Activated naive CD4-positive, alpha-beta T cell treated with anti-CD3 and anti-CD28 coated beads, Interleukin-2, amount 50 U/mL, for 72 hours (primary cell): ENCODE measurements around the gene MAP7D2. TPM values are rescaled to one million over a fixed set of nuclear protein-coding genes. Genes with fewer than 3 reads are reported as not detected.
"Not testable (repeated sequence)": the region's sequence is repeated elsewhere in the genome, so short reads cannot be mapped to it uniquely, and the experiment has no call there.

ENCODE experiments used
- ATAC-seq, 2 donors: fragments of 150-1000 bp; cut with Tn5 transposase; 2 replicates each; pipeline ENCODE4 v1.10.0; 2021; ENCODE audit warnings: mild to moderate bottlenecking in 2 of 2, moderate library complexity in 2 of 2
- DNase-seq, 2 donors: peaks; one replicate each; pipeline ENCODE4 v3.0.0; 2021 to 2022; ENCODE audit warnings: low spot score in 2 of 2
- H3K27ac Mint-ChIP-seq, 2 donors: one replicate each; pipeline ENCODE4 v1.8.0; 2022; ENCODE audit warnings: mild to moderate bottlenecking in 2 of 2, mixed read lengths in 2 of 2
- H3K36me3 Mint-ChIP-seq, 2 donors: one replicate each; pipeline ENCODE4 v1.8.0; 2022; ENCODE audit warnings: mixed read lengths in 2 of 2
- H3K9me3 Mint-ChIP-seq, 2 donors: one replicate each; pipeline ENCODE4 v1.8.0; 2022; ENCODE audit warnings: mixed read lengths in 2 of 2
- total RNA-seq, 2 donors: library from RNA; stranded (reverse); gene quantifications; one replicate each; pipeline ENCODE4 v1.2.3, GENCODE V29; 2022

Gene MAP7D2
- total RNA-seq, 2 donors from 2014 or later = 0.18 to 0.25 TPM

DNA sequence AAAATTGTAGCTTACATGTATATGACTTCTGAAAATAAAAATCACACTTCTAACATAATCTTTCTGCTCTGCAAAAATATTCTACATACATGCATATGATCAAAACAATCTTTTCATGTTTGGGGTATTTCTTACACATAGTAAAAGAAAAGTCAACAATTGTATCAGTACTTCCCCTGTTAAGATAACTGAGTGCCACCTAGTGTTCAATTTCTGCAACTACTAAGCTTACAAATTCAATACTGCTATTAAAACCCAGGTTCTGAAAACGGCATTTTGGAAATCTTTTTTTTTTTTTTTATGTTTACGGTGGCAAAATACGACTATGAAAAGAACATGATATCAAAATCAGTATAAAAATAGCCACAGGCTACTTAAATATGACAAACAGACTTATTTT is 10.7 kb upstream of the MAP7D2 start:
- H3K9me3 Mint-ChIP-seq, H3K36me3 Mint-ChIP-seq, DNase-seq, H3K27ac Mint-ChIP-seq: not testable (repeated sequence)
- peak in 1 of 2 donors; percentile 55 for ATAC-seq

DNA sequence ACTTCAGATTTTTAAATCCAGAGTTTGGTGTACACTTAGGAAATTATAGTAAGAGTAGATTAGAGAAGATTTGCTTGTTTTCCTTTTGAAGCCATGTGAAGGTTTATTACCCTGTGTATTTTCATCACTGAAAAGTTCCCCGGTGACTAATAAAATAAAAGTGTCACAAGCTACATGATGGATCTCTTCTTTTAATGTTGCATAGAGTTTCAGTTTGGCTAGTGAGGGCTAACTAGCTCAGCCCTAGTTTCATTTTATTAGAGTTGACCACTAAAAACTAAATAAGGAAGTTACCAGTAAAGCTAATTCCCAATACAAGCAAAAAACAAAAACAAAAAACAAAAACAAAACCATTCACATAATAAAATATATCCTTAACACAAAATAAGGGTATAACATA is 10.1 kb upstream of the MAP7D2 start:
- not testable (repeated sequence) for H3K36me3 Mint-ChIP-seq, H3K9me3 Mint-ChIP-seq, H3K27ac Mint-ChIP-seq, ATAC-seq, DNase-seq

DNA sequence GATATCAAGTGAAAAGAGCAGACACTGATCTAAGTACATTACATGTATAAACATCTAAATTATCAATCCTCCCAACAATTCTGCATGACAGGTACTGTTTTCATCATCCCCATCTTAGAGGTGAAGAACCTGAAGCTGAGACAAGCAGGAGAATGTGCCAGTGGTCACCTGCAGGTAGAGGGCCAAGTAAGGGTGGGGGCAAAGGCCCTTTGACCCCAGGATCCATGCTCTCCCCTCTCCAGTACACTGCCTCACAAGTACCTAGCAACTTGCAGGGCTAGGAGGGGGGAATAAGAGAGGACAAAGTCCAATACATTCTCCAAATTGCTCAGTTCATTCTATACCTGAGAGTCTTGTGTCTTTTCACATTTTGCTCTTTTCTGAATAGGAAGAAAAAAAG is 8.3 kb upstream of the MAP7D2 start:
- ATAC-seq = no peak
- no peak for DNase-seq
- Mint-ChIP-seq H3K27ac (no peak overlapping the region), H3K36me3 (no peaks in the 10 kb centered on the region), H3K9me3 (no peaks in the 10 kb centered on the region)

DNA sequence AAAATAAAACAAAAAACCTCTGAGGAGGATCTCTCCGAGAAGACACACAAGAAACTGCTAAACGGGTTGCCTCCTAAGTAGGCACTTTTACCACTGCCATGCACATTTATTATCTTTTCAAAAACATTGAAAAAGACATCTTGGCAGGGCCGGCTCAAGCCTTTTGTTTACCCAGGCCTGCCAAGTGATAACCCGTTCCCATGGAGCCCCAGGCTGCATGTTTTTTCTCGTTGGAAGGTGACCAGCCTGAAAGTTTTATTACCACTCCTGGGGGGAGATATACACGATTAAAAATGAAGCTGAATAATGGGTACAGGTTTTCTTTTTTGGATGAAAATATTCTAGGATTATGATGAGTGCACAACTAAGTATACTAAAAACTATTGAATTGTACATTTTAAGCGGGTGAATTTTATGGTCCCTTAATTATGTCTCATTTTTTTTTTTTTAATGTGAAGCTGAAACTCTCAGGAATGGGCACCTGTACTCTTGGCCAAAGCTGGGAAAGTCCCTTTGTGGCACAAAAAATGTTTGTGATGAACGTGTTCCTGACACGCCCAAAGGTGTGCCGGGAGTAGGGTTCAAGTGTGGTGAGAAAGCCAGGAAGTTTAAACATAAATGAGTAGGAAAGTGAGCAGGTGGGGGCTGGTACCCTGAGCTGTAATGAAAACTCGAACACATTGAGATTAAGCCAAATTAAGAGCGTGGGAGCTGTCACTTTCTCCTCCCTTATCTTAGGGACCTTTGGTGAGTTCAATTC is 1.5 kb upstream of the MAP7D2 start:
- Mint-ChIP-seq H3K36me3 (peaks cover 0 to 4% of the 10 kb centered on the region in 2 donors), H3K9me3 (no peaks in the 10 kb centered on the region), H3K27ac (no peak overlapping the region)
- DNase-seq (no peak), ATAC-seq (no peak)

DNA sequence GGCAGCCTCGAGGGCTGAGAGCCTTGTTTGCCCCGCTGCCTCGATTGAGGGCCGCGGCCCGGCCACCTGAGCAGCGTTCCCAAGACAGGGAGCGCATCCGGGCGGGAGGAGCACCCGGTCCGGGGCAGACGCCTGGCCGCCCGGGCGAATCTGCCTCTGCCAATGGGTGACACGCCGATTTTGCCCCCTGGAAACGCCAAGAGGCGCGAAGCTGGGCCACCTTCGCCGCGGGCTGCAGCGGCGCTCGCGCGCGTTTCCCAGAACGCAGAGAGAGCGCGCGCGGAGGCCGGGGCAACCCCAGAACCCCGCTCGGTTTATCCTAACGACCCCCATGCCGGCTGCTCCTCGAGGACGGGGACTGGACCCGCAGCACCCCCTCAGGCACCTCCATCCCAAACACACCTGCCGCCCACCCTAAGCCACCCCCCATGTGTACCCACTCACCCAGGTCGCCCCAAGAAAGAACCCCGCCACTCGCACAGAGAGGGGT is 575 bp downstream of the MAP7D2 start:
- no peaks in the 10 kb centered on the region for H3K9me3 Mint-ChIP-seq
- DNase-seq = no peak
- ATAC-seq = peak in 1 of 2 donors; percentile 39
- peaks cover 0 to 4% of the 10 kb centered on the region in 2 donors for H3K36me3 Mint-ChIP-seq
- H3K27ac Mint-ChIP-seq = no peak overlapping the region

DNA sequence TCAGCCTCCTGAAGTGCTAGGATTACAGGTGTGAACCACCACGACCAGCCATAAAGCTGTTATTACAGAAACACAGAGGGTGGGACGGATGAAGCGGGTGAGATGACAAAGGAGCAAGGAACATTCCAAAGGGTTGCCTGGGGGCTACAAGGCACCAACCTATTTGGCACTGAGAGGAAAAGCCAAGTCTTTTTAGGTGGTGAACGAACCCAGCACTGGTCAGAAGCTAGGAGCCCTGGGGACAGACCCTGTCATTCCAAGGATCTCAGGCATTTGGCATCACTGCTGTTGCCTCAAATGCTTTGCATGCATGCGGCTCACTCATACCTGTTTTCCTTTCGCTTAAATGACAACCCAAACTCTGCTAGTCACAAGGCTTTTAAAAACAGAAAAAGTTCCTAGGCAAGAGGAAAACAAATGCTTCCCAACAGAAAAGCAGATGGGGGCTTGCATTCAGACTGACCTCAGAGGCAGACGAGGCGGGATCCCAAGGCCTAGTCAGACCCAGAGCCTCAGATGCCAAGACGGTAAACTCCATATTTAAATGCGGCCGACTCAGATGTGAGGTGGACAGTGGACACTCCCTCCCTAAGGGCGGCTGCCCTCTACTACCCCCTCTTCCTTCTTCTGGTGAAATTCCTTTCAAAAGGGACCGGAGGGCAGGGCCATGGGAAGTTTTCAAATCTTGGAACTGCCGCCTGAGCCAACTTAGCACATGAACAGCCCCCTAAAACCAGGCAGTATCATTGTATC is 4.5 kb downstream of the MAP7D2 start:
- no peak for ATAC-seq
- Mint-ChIP-seq H3K9me3 (no peaks in the 10 kb centered on the region), H3K36me3 (peaks cover 0 to under 1% of the 10 kb centered on the region in 2 donors), H3K27ac (no peak overlapping the region)
- no peak for DNase-seq

DNA sequence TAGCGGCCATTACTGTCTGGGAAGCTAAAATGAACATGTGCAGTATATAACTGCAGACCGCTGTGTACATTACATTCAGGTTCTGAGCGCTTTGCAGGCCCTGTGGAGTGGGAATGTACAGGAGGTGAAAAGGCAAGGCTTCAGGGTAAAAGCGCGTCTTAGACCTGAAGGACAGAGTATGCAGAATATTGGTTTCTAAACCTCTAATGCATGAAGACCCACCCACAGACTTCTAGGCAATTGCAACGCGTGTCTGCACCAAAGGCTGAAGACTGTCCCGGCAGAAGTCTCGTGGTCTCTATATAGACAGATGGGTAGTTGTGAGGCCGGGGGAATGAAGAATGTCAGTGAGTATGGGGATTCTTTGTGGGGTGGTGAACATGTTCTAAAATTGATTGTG is 5.4 kb downstream of the MAP7D2 start:
- DNase-seq = no peak
- ATAC-seq = no peak
- Mint-ChIP-seq H3K27ac (no peak overlapping the region), H3K36me3 (no peaks in the 10 kb centered on the region), H3K9me3 (no peaks in the 10 kb centered on the region)

DNA sequence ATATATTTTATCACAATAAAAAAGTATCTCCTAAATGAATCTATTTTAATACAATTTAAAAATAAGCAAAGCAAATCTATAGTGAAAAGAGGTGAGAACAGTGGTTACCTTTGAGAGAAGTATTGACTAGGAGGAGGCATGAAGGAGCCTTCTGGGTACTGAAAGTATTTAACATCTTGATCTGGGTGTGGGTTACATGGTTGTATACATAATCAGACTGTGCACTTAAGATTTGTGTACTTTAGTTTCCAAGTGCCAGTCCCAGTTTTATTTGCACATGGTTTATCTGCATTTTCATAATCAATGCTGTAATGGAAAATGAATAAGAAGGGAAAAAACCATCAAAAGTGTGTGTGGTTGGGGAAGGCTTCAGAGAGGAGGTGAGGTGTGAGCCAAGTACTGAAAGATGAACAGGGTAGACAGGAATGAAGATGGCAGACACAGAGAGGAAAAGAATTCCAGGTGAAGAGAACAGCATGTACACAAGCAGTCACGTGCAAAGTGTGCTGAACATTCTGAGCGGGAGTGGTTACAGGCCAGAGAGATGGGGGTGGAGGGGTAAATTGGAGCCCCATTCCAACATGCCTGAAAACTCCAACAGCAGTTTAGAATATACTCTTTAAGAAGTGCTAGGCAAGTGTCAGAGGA is 14.6 kb downstream of the MAP7D2 start:
- Mint-ChIP-seq H3K27ac (no peak overlapping the region), H3K36me3 (no peaks in the 10 kb centered on the region), H3K9me3 (peaks cover 0 to 7% of the 10 kb centered on the region in 2 donors)
- ATAC-seq (peak in 1 of 2 donors; percentile 58), DNase-seq (no peak)

DNA sequence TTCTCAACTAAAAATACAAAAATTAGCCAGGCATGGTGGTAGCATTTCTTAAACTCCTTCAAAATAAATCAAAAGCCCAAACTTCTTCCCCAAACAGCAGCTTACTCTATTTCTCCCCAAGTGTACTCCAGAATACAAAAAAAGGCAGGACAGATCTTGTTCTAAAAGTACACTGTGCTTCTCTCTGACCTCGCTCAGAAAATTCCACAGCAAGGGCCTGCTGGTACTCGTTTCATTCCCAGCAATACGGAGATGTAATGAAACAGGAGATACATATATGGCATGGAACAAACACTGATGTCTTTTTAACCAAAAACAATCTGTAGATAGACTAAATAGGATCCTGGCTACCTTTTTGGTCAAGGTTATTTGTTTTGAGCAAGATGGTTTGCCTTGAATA is 25.2 kb downstream of the MAP7D2 start:
- DNase-seq = no peak
- H3K27ac Mint-ChIP-seq = no peak overlapping the region
- H3K36me3 Mint-ChIP-seq = no peaks in the 10 kb centered on the region
- ATAC-seq = no peak
- H3K9me3 Mint-ChIP-seq = no peaks in the 10 kb centered on the region

DNA sequence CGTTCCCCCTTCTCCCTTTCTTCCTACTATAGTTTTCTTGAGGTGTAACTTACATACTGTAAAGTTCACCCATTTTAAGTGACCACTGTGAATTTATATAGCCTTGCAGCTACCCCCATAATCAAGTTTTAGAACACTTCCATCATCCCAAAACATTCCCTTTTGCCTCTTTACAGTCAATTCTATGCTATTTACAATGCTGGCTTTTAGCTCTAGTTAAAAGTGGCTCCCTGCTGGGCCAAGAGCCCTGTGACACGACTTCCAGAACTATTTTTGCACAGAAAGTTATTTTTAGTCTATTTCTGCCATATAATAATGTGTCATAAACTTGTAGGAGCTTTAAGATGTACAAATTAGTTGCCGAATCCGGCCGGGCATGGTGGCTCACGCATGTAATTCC is 26.9 kb downstream of the MAP7D2 start:
- Mint-ChIP-seq H3K9me3 (no peaks in the 10 kb centered on the region), H3K36me3 (no peaks in the 10 kb centered on the region), H3K27ac (no peak overlapping the region)
- no peak for DNase-seq
- no peak for ATAC-seq

DNA sequence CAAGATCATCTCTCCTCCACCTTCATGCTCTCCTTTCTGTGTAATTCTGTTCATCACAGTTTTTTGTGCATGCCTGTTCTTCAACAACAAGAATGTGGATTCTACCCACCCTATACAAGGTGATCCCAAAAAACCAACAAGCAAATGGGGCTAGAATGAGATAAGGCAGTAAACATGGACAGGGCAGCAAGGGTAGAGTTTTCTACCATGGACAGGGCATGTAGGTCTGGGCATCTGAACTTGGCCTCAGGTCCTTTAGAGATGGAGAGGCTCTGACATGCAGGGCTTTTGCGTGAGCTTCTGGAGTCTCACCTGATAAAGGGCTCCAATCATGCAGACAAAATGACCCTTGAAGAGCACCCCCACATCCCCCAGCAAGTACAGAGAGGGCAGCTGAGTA is 36.4 kb downstream of the MAP7D2 start:
- DNase-seq = no peak
- Mint-ChIP-seq H3K9me3 (no peaks in the 10 kb centered on the region), H3K36me3 (no peaks in the 10 kb centered on the region), H3K27ac (peak overlapping the region in 1 of 2 donors; percentile 36)
- ATAC-seq = no peak

DNA sequence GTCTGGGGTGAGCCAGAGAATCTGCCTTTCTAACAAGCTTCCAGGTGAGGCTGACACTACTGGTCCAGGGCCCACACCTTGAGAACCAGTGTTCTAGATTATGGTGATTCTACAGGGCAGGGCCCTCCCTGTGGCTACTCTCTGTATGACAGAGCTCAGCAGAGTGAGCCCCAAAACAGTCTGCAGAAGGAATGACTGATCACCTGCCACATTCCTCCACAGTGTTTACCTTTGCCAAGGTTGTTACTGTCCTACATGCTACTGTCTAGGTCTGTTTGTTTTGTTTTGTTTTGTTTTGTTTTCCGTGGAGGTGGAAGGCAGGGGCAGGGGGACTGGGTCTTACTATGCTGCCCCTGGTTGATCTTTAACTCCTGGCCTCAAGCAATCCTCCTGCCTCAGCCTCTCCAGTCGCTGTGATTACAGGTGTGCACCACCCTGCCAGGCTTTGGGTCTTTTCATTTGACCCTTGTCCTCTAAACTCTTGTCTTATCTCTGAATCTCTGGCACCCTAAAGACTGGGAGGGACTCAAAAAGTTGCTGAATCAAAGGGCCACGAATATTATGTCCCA is 45.1 kb downstream of the MAP7D2 start:
- DNase-seq (no peak), ATAC-seq (peak in 1 of 2 donors; percentile 20)
- H3K36me3 Mint-ChIP-seq = no peaks in the 10 kb centered on the region
- H3K27ac Mint-ChIP-seq = no peak overlapping the region
- H3K9me3 Mint-ChIP-seq = no peaks in the 10 kb centered on the region

DNA sequence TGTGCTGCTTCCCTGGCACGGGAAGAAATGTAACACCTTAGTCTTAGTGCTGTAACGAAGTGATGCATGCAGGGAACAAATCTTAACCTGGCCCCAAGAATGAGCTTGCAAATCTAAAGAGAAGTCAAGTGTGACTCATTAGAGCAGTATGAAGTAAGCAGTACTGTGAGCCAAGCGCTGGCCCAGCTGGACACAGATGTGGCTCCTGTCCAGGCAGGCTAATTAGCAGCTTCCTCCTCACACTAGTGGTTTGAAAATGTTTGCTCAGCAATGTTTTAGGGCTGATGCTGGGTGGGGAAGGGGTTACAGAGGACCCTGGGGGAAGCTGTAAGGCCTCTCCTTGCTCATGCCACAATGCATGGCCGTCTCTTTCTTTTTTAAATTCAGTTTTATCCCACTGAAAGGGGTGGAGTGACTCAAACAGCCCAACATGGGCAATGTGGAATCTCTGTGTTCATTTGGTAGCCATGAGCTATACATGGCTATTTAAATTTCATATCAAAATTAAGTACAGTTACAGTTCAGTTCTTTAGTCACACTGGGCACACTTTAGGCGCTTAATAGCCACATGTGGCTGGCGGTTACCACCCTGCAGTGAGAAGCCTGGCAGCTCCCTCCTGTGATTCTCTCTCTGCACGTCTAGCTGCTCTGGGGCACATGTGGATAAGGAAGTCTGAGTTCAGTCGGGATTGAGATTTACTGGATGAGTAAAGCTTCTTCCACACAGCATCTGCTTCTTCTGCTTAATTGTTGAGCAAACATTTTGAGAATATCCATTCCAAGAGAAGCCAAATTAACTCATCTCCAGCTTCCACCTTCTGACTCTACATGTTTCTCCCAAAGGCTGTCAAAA is 48.8 kb downstream of the MAP7D2 start:
- Mint-ChIP-seq H3K9me3 (no peaks in the 10 kb centered on the region), H3K36me3 (no peaks in the 10 kb centered on the region), H3K27ac (no peak overlapping the region)
- no peak for ATAC-seq
- DNase-seq = no peak

DNA sequence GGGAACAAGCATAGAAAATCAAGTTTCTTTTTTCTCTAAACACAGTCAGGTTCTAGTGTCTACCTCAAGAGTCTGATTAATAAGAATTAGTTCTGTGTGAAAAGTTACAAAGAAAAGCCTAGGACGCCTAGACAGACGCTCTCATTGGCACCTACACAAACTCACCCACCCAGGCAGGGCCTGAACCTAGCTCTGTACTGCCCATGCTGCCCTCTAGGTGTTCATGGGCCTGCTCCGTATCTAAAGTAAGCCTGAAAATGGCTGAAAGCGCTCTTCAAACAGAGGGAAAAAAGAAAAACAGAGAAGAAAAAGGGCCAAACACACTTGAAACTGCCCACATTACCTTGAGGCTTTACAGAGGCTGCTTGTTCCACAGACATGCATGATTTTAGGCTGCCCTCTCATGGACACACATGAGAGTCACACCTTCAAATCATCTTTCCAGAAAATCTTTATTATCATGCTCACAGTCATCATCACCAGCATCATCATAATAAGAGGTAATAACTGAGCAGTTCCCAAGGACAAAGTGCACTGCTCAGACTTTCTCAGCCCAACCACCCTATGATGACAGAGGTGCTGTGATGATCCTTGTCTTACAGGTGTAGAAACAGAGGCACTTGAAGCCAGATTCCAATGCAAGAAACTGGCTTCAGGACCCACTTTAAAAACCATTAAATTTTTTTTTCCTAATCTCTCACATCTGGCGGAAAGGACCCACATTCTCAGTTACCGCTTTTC is 49.6 kb downstream of the MAP7D2 start:
- ATAC-seq (peak; percentile 36 to 52), DNase-seq (no peak)
- Mint-ChIP-seq H3K36me3 (no peaks in the 10 kb centered on the region), H3K9me3 (no peaks in the 10 kb centered on the region), H3K27ac (peak overlapping the region in 1 of 2 donors; percentile 50)

DNA sequence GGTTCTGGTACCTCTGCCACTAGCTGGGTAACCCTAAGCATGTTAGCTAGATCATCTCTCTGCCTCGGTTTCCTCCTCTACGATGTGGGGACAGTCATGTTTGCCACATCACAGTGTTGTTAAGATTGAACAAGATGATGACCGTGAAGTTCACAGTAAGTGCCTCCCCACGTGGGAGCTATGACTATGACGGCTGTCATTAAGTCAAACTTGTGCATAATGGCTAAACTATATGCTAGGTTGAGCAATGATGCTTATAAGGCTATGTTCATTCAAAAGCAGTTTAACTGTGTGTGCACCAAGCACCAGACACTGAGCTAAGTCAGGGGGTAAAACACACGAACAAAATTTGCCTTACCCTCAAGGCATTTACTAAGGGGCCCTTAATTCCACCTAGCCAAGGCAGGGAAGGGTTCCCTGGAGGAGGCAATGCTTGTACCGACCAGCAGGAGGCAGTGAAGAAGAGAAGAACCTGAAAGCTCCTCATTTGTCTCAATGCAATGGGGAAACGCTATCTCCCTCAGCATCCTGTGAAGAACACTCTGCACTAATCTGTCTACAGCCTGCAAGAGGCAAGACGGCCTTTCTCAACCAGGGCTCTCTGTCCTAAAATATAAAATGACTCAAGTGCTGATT is 52.9 kb downstream of the MAP7D2 start:
- no peaks in the 10 kb centered on the region for H3K9me3 Mint-ChIP-seq
- no peak overlapping the region for H3K27ac Mint-ChIP-seq
- no peak for ATAC-seq
- no peak for DNase-seq
- H3K36me3 Mint-ChIP-seq = no peaks in the 10 kb centered on the region
